Stimulated activated naive B cell treated with anti-CD40 and anti-IgM and Interleukin-4, amounts not matched to agents 10 μg/mL and 1 μg/mL and 100 μg/mL, for 72 hours (primary cell): ENCODE results near the gene TXNRD2.
"Not testable (repeated sequence)": the region's sequence is repeated elsewhere in the genome, so short reads cannot be mapped to it uniquely, and the experiment has no call there.

ENCODE experiments used
- ATAC-seq, 2 donors: fragments of 150-1000 bp; cut with Tn5 transposase; replicated peaks; 2 replicates each; pipeline ENCODE4 v1.10.0; 2021; ENCODE audit warnings: moderate library complexity in 1 of 2
- DNase-seq: peaks from one replicate; pipeline ENCODE4 v3.0.0; 2021
- H3K27ac Mint-ChIP-seq: one replicate; pipeline ENCODE4 v1.8.0; 2022; ENCODE audit warnings: mild to moderate bottlenecking, mixed read lengths
- H3K27me3 Mint-ChIP-seq, 2 donors: one replicate each; pipeline ENCODE4 v1.8.0; 2022; ENCODE audit warnings: mixed read lengths in 2 of 2
- H3K36me3 Mint-ChIP-seq, 2 donors: one replicate each; pipeline ENCODE4 v1.8.0; 2022; ENCODE audit warnings: mixed read lengths in 2 of 2, mild to moderate bottlenecking in 1 of 2
- H3K4me1 Mint-ChIP-seq, 2 donors: one replicate each; pipeline ENCODE4 v1.8.0; 2022; ENCODE audit warnings: mixed read lengths in 2 of 2, mild to moderate bottlenecking in 1 of 2
- H3K4me3 Mint-ChIP-seq, 2 donors: one replicate each; pipeline ENCODE4 v1.8.0; 2022; ENCODE audit warnings: mild to moderate bottlenecking in 2 of 2, mixed read lengths in 2 of 2, moderate library complexity in 1 of 2
- H3K9me3 Mint-ChIP-seq, 2 donors: one replicate each; pipeline ENCODE4 v1.8.0; 2022; ENCODE audit warnings: mixed read lengths in 2 of 2, mild to moderate bottlenecking in 1 of 2

The TXNRD2 gene

GRCh38 chr22:19957445-19957844 lies 15.8 kb upstream of the TXNRD2 start:
- Mint-ChIP-seq H3K4me3 (no peak overlapping the region), H3K27me3 (no peaks in the 10 kb centered on the region), H3K27ac (no peak overlapping the region), H3K4me1 (peaks cover 20 to 48% of the 10 kb centered on the region in 2 donors), H3K9me3 (no peaks in the 10 kb centered on the region), H3K36me3 (peaks cover 13 to 17% of the 10 kb centered on the region in 2 donors)
- no peak for ATAC-seq
- no peak for DNase-seq

GRCh38 chr22:19955241-19956128 lies 13.9 kb upstream of the TXNRD2 start:
- Mint-ChIP-seq H3K4me1 (peaks cover 22 to 39% of the 10 kb centered on the region in 2 donors), H3K27me3 (no peaks in the 10 kb centered on the region), H3K9me3 (no peaks in the 10 kb centered on the region), H3K4me3 (no peak overlapping the region), H3K36me3 (peaks cover 23 to 24% of the 10 kb centered on the region in 2 donors), H3K27ac (peak overlapping the region; percentile 37)
- ATAC-seq, result no peak
- no peak for DNase-seq

- ATAC-seq (no peak), DNase-seq (no peak)
- Mint-ChIP-seq H3K27ac (no peak overlapping the region), H3K4me1 (peaks cover 31 to 41% of the 10 kb centered on the region in 2 donors), H3K27me3 (no peaks in the 10 kb centered on the region), H3K36me3 (peaks cover 18 to 30% of the 10 kb centered on the region in 2 donors), H3K4me3 (no peak overlapping the region), H3K9me3 (no peaks in the 10 kb centered on the region)
Observed at GRCh38 chr22:19951346-19951745, 9.7 kb upstream of the TXNRD2 start.

- H3K27me3 Mint-ChIP-seq, result no peaks in the 10 kb centered on the region
- ATAC-seq (no peak), DNase-seq (no peak)
- no peak overlapping the region for H3K4me3 Mint-ChIP-seq
- H3K4me1 Mint-ChIP-seq, result peaks cover 22 to 28% of the 10 kb centered on the region in 2 donors
- H3K36me3 Mint-ChIP-seq, result peaks cover 18 to 30% of the 10 kb centered on the region in 2 donors
- H3K27ac Mint-ChIP-seq, result peak overlapping the region; percentile 37
- no peaks in the 10 kb centered on the region for H3K9me3 Mint-ChIP-seq
Observed at GRCh38 chr22:19948057-19948760, 6.6 kb upstream of the TXNRD2 start.

- Mint-ChIP-seq H3K27ac (peak overlapping the region; percentile 98), H3K4me1 (peaks cover 29 to 56% of the 10 kb centered on the region in 2 donors), H3K9me3 (no peaks in the 10 kb centered on the region), H3K27me3 (no peaks in the 10 kb centered on the region), H3K36me3 (peaks cover 14 to 27% of the 10 kb centered on the region in 2 donors), H3K4me3 (peak overlapping the region; percentile 97 to 98)
- no peak for ATAC-seq
- DNase-seq, result no peak
Observed at GRCh38 chr22:19943082-19944026, 1.7 kb upstream of the TXNRD2 start.

GRCh38 chr22:19942157-19943081 lies 801 bp upstream of the TXNRD2 start:
- Mint-ChIP-seq H3K4me3 (peak overlapping the region; percentile 97 to 98), H3K36me3 (peaks cover 21 to 34% of the 10 kb centered on the region in 2 donors), H3K4me1 (peaks cover 27 to 54% of the 10 kb centered on the region in 2 donors), H3K27me3 (no peaks in the 10 kb centered on the region), H3K9me3 (no peaks in the 10 kb centered on the region), H3K27ac (peak overlapping the region; percentile 98)
- DNase-seq, result peak; percentile 32
- peak; percentile 61 to 64 for ATAC-seq

- DNase-seq (no peak), ATAC-seq (no peak)
- Mint-ChIP-seq H3K4me3 (peak overlapping the region; percentile 97 to 98), H3K4me1 (peaks cover 20 to 48% of the 10 kb centered on the region in 2 donors), H3K36me3 (peaks cover 32 to 46% of the 10 kb centered on the region in 2 donors), H3K27me3 (no peaks in the 10 kb centered on the region), H3K9me3 (peaks cover 11% of the 10 kb centered on the region in 2 donors), H3K27ac (peak overlapping the region; percentile 98)
Observed at GRCh38 chr22:19940536-19941364, 868 bp downstream of the TXNRD2 start.

GRCh38 chr22:19937616-19938473 lies 3.8 kb downstream of the TXNRD2 start:
- no peak overlapping the region for H3K4me3 Mint-ChIP-seq
- H3K36me3 Mint-ChIP-seq, result peaks cover 34 to 45% of the 10 kb centered on the region in 2 donors
- no peaks in the 10 kb centered on the region for H3K27me3 Mint-ChIP-seq
- no peak overlapping the region for H3K27ac Mint-ChIP-seq
- DNase-seq (no peak), ATAC-seq (no peak)
- H3K4me1 Mint-ChIP-seq, result peaks cover 13 to 35% of the 10 kb centered on the region in 2 donors
- peaks cover 15 to 16% of the 10 kb centered on the region in 2 donors for H3K9me3 Mint-ChIP-seq

- Mint-ChIP-seq H3K27me3 (no peaks in the 10 kb centered on the region), H3K4me1 (peaks cover 11 to 26% of the 10 kb centered on the region in 2 donors), H3K27ac (no peak overlapping the region), H3K9me3 (peaks cover 15 to 16% of the 10 kb centered on the region in 2 donors), H3K36me3 (peaks cover 28 to 35% of the 10 kb centered on the region in 2 donors), H3K4me3 (no peak overlapping the region)
- DNase-seq (no peak), ATAC-seq (no peak)
Observed at GRCh38 chr22:19936513-19936912, 5.1 kb downstream of the TXNRD2 start.

GRCh38 chr22:19935123-19935718 lies 6.4 kb downstream of the TXNRD2 start:
- peaks cover 15 to 16% of the 10 kb centered on the region in 2 donors for H3K9me3 Mint-ChIP-seq
- H3K27me3 Mint-ChIP-seq, H3K27ac Mint-ChIP-seq, DNase-seq, ATAC-seq, H3K4me3 Mint-ChIP-seq: not testable (repeated sequence)
- H3K36me3 Mint-ChIP-seq, result peaks cover 28 to 35% of the 10 kb centered on the region in 2 donors
- peaks cover 5 to 14% of the 10 kb centered on the region in 2 donors for H3K4me1 Mint-ChIP-seq
